Stimulated activated CD8-positive, alpha-beta memory T cell treated with anti-CD3 and anti-CD28 coated beads, Interleukin-4, amount 100 ng/mL, for 48 hours (primary cell): ENCODE results near the gene CYP39A1.
"Not testable (repeated sequence)": the region's sequence is repeated elsewhere in the genome, so short reads cannot be mapped to it uniquely, and the experiment has no call there.

ENCODE experiments used
- DNase-seq: peaks from one replicate; pipeline ENCODE4 v3.0.0-alpha.2; 2020

The CYP39A1 gene

GRCh38 chr6:46648108-46648507 lies 4.5 kb downstream of the CYP39A1 start:
- not testable (repeated sequence) for DNase-seq

- DNase-seq, result no peak
These were observed 7.4 kb downstream of the CYP39A1 start for GRCh38 chr6:46645265-46645664.

- DNase-seq, result no peak
These were observed 9.5 kb downstream of the CYP39A1 start for GRCh38 chr6:46642928-46643751.

- DNase-seq, result no peak
These were observed 14.0 kb downstream of the CYP39A1 start for GRCh38 chr6:46638650-46639049.

- no peak for DNase-seq
These were observed 14.7 kb downstream of the CYP39A1 start for GRCh38 chr6:46637933-46638332.

GRCh38 chr6:46637145-46637544 lies 15.5 kb downstream of the CYP39A1 start:
- DNase-seq, result no peak

GRCh38 chr6:46635462-46635861 lies 17.2 kb downstream of the CYP39A1 start:
- DNase-seq, result no peak

- DNase-seq, result no peak
These were observed 20.6 kb downstream of the CYP39A1 start for GRCh38 chr6:46632053-46632452.

GRCh38 chr6:46629691-46630090 lies 22.9 kb downstream of the CYP39A1 start:
- no peak for DNase-seq

GRCh38 chr6:46628976-46629375 lies 23.6 kb downstream of the CYP39A1 start:
- DNase-seq, result no peak

GRCh38 chr6:46628498-46628897 lies 24.1 kb downstream of the CYP39A1 start:
- no peak for DNase-seq

GRCh38 chr6:46626976-46627375 lies 25.6 kb downstream of the CYP39A1 start:
- no peak for DNase-seq

- DNase-seq, result no peak
These were observed 26.2 kb downstream of the CYP39A1 start for GRCh38 chr6:46626228-46626909.

GRCh38 chr6:46618726-46619125 lies 33.9 kb downstream of the CYP39A1 start:
- DNase-seq, result no peak

GRCh38 chr6:46612645-46613044 lies 40.0 kb downstream of the CYP39A1 start:
- no peak for DNase-seq

GRCh38 chr6:46610862-46611553 lies 41.6 kb downstream of the CYP39A1 start:
- DNase-seq, result no peak

- DNase-seq, result no peak
These were observed 46.3 kb downstream of the CYP39A1 start for GRCh38 chr6:46606338-46606737.

- DNase-seq, result no peak
These were observed 47.4 kb downstream of the CYP39A1 start for GRCh38 chr6:46605091-46605797.

GRCh38 chr6:46598215-46598614 lies 54.4 kb downstream of the CYP39A1 start:
- no peak for DNase-seq

- DNase-seq, result no peak
These were observed 59.9 kb downstream of the CYP39A1 start for GRCh38 chr6:46592740-46593139.

- DNase-seq, result no peak
These were observed 60.6 kb downstream of the CYP39A1 start for GRCh38 chr6:46592046-46592445.

- DNase-seq, result no peak
These were observed 61.9 kb downstream of the CYP39A1 start for GRCh38 chr6:46590765-46591164.

- no peak for DNase-seq
These were observed 65.7 kb downstream of the CYP39A1 start for GRCh38 chr6:46586906-46587305.
